GM18867 (cell line): ENCODE data around the gene NOS2.
A peak's percentile ranks its signal among the peaks of the same experiment; 100 is the strongest.
"Not testable (repeated sequence)": the region's sequence is repeated elsewhere in the genome, so short reads cannot be mapped to it uniquely, and the experiment has no call there.

Experiments
- ATAC-seq: cut with Tn5 transposase; IDR thresholded peaks from one replicate; pipeline ENCODE4 v1.9.1; 2021; ENCODE audit warnings: mild to moderate bottlenecking, moderate library complexity; ENCODE audit not compliant: unreplicated experiment

The NOS2 gene

GRCh38 chr17:27756467-27757371 is 43.6 kb downstream of the NOS2 start:
- no peak for ATAC-seq

GRCh38 chr17:27755706-27756466 is 44.4 kb downstream of the NOS2 start:
- ATAC-seq, result no peak

- ATAC-seq, result no peak
These were observed 45.8 kb downstream of the NOS2 start for GRCh38 chr17:27754549-27754948.

GRCh38 chr17:27753726-27754125 is 46.6 kb downstream of the NOS2 start:
- ATAC-seq, result not testable (repeated sequence)

- ATAC-seq, result peak; percentile 45
These were observed 47.3 kb downstream of the NOS2 start for GRCh38 chr17:27752831-27753619.

- ATAC-seq, result no peak
These were observed 48.5 kb downstream of the NOS2 start for GRCh38 chr17:27751622-27752490.

GRCh38 chr17:27751166-27751565 is 49.2 kb downstream of the NOS2 start:
- no peak for ATAC-seq

- ATAC-seq, result not testable (repeated sequence)
These were observed 50.7 kb downstream of the NOS2 start for GRCh38 chr17:27749562-27750150.

- ATAC-seq, result no peak
These were observed 51.9 kb downstream of the NOS2 start for GRCh38 chr17:27748360-27748825.

GRCh38 chr17:27747462-27748359 is 52.6 kb downstream of the NOS2 start:
- ATAC-seq, result no peak

GRCh38 chr17:27746881-27747280 is 53.4 kb downstream of the NOS2 start:
- ATAC-seq, result no peak

- ATAC-seq, result peak; percentile 49
These were observed 54.0 kb downstream of the NOS2 start for GRCh38 chr17:27746320-27746719.

- ATAC-seq, result not testable (repeated sequence)
These were observed 55.0 kb downstream of the NOS2 start for GRCh38 chr17:27745207-27745830.

- ATAC-seq, result no peak
These were observed 56.9 kb downstream of the NOS2 start for GRCh38 chr17:27743281-27743885.

GRCh38 chr17:27741971-27742575 is 58.3 kb downstream of the NOS2 start:
- ATAC-seq, result no peak

- ATAC-seq, result no peak
These were observed 58.9 kb downstream of the NOS2 start for GRCh38 chr17:27741361-27741861.

- ATAC-seq, result not testable (repeated sequence)
These were observed 59.8 kb downstream of the NOS2 start for GRCh38 chr17:27740541-27740940.
